Measurements from ENCODE around the gene SSTR1.

SSTR1 gene

DNA sequence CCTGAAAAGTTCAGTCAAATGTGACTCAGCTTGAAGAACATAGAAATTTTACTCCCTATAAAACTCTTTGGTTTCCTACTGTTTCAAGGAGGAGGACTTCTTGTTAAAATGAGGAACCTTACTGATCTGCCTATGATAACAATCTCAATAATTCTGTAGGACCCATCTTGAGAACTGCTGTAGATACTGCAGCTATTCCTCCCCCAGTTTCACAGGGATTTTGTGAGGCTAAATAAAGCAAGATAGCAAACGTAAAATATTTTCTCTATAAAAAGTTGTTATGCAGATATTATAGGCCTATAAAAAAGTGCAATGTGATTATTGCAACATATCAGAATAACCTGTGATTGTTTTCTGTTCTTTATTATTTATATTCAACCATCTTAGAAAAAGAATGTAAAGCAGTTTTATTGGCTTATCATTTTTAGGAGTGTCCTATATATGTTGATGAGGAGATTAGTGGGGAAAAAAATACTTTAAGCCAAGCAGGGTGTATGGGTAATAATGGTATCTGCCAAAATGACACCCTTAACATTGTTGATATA lies 36.1 kb downstream of the SSTR1 start:
- DNase-seq: no peak

DNA sequence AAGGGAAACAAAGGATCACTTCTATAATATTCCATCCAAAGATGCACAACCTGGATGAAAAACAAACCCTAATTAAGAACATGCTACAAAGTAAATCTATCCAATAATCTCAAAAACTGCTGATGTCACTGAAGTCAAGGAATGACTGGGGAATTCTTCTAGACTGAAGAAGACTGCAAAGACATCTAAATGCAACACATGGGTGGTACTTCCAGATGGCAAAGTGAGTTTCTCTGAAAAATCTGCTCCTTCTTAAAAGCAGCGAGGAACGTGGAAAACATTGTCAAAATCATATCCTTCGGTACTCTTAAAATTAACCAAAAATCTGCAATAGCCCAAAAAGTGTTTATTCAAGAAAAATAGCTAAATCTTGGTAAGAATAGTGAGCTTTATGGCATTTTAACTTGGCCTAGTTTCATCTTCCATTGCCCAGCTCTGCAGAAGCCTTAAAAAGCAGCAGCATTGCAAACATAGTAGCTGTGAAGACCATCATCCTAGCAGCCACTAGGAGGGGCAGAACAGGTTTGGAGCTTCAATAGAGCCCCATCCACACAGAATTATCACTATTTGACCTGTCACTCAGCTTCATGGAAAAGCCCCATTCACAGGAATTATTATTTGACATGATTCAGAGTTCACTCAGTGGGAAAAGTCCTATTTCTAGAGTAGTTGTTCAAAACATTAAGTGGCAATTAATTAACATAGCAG lies 40.8 kb downstream of the SSTR1 start:
- no peak for DNase-seq

DNA sequence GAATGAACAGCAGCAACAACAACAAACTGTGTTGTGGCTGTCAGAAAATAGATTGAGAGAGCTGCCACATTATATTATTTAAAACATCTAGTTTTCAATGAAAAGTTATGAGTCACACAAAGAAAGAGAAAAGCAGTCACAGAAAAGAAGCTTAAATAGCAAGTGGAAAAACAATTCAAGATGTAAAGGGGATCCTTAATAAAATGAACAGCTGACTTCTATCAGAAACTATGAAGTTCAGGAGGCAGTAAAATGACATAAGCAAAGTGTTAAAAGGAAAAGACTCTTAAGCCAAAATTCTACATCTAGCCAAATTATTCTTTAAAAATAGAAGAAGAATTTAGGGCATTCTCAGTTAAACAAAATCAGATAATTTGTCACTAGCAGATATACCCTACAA lies 42.6 kb downstream of the SSTR1 start:
- DNase-seq: no peak

DNA sequence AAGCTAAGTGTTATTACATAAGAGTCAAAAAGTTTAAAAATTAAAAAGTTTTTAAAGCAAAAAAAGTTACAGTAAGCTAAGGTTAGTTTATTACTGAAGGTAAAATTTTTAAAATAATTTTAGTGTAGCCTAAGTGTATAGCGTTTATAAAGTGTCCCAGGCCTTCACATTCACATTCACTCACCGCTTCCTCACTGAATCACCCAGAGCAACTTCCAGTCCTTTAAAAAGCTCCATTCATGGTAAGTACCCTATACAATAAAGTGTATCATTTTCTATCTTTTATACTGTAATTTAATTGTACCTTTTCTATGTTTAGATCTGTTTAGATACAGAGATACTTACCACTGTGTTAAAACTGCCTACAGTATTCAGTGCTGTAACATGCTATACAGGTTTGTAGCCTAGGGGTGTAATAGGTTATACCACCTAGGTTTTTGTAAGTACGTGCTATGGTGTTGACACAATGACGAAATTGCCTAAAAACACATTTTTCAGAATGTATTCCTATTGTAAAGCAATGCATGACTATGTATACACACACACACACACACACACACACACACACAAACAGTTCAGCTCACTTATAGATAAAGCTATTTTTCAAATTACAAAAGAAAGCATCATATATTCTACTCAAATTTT lies 44.5 kb downstream of the SSTR1 start:
- DNase-seq: no peak

DNA sequence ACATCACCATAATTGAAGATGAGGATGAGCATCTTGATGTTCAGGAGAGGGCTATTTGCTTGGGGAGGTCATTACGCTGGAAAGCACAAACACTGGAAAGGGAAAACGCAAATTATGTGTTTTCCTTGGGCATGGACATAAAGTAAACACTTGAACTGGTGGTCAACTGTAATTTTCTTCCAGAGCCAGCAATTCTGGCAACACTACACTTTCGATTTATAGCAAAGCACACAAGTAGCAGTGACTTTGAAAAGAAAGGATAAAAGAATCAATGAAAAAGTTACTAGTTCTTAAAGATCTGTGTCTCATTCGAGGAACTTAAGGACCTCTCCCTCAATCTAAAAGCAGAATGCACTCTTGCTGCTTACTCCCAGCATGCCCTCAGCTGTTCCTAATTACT lies 46.0 kb downstream of the SSTR1 start:
- no peak for DNase-seq

DNA sequence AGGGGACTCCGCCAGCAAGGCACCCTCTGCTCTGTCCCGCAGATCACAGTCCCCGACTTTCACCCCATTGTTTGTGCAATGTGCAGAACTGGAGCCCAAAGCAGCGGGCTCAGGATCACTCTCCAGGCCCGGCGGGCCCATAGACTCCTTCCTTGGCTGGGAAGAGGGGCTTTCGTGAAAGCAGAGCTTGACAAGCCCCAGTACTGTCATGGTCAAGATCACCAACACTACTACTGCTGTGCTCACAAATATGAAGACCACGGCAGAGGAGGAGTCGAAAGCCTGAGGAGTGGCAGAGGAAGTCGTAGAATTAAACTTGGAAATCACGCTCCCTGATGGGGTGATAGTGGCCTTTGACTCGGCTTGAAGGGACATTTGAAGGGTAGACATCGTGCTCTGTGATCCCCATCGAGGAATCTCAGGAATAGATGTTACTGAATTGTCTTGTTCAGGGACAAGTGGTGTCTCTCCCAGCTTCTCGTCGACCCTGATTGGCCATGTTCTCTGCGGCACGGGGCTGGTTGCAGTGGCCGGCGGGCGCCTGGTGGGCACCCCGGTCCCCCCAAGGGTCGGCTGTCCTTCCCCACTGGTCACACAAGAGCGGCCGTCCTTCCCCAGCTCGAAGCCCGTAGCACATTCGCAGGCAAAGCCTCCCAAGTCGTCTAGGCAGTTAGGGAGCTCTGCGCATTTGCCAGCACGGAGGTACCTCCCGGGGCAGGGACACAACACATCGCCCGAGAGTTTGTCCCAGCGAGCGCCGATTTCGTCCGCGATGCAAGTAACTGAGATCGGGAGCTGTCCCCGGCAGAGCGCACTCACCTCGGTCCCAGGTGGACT lies 47.1 kb downstream of the SSTR1 start:
- no peak for DNase-seq

DNA sequence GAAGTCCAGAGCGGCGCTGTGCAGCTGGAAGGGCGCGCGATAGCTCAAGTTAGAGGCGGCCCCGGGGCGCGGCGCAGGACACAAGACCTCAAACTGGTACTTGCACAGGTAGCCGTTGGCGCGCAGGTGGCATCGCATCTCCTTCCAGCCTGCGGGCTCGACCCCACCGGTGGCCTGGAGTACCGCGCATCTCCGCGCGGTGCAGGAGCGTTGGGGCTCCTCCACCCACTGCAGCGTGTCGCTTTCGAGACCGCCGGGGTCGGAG lies 47.6 kb downstream of the SSTR1 start:
- DNase-seq: no peak

DNA sequence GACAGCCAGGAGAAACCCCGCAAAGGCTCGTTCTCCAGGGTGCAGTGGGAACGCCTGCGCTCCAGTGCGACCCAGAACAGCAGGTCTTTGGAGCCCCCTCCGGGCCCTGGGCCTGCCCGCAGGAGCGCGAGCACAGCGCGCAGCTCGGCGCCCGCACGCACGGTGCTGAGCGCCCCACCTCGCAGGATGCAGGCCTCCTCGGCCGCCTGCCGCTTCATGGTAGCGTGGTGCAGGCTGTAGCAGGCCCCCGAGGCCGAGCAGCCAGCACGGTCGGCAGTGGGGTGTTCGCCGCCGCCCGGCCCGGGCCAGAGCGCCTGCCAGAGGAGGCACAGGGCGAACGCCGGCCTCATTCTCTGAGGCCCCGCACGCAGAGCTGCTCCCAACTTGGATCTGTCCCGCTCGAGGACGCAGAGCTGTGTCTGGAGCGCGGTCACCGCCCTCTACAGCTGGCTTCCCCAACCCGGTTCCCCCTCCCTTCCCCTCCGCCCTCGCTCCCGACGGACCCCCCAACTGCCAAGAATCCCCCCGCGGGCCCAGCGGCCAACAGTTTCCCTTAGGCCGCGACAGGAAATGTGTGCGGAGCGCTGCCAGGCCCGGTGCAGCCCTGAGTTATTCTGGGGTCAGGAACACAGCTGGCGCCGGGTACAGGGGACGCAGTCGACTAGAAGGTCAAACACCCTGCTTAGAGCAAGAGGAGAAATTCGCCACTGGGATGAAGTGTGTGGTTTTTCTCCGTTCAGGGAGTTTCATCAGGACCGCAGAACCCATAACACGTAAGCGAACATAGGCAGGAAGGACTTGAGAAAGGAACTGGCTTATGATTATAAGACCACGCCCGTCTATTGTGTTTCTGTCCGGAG lies 48.2 kb downstream of the SSTR1 start, which contains the start of gene CLEC14A:
TSS of gene CLEC14A (minus strand) at position 421 of the 860 bp plus-strand sequence. CDS start at position 350, 71 bp downstream.
- DNase-seq: no peak

DNA sequence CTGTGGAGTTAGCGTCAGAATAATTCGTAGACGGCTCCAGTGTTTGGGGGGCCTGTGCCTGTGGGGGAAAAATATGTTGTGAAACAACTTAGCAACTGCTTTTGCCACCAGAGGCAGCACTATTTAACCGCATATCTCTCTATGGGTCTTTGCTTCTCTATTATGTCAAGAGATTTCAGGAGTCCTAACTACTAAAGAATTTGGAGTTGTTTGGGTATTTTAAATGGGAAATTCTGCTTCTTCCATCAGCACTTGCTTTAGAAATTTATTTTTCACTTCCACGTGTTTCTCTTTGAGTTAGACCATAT lies 48.8 kb downstream of the SSTR1 start:
- no peak for DNase-seq

DNA sequence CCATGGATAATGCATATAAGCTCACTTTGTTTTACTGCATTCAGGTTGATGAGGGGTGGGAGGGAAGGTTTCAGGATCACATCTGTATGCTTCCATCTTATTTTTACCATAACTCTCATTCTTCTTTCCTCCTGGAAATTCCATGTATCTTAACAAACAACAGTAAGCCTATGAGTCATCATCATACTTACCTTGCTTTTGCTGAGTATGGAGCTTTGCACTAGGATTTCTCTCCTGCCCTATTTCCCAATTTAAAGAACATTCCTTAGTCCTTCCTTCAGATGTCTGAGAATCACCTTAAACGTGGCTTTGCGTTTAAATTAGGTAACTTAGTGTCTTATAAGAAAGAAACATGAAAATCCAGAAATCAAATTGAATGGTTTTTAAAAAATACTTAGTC lies 49.8 kb downstream of the SSTR1 start:
- no peak for DNase-seq

DNA sequence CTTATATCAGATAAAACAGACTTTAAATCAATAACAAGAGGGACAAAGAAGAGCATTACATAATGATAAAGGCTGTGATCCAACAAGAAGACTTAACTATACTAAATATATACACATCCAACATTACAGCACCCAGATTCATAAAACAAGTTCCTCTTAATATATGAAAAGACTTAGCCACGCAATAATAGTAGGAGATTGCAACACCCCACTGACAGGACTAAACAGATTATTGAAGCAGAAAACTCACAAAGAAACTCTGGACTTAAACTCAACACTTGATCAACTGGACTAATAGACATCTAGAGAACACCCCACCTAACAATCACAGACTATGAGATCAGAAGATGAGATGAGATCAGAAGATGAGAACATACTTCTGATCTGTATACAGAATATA lies 53.9 kb downstream of the SSTR1 start:
- no peak for DNase-seq

All from NCI-H524 treated with DMSO at 0.1 percent for 48 hours (cell line).